Esophagus squamous epithelium (tissue), 5 donors: ENCODE measurements around the gene SMAD3. TPM values are rescaled to one million over a fixed set of nuclear protein-coding genes. Genes with fewer than 3 reads are reported as not detected.

ENCODE experiments used
- DNase-seq: peaks from one replicate; lab custom pipeline; 2025; lab: John Stamatoyannopoulos, UW
- H3K27ac ChIP-seq, 4 donors: fragments of 200-600 bp; sonication (generic); one replicate each; pipeline ENCODE4 v1.5.1; 2016 to 2019; ENCODE audit warnings: mild to moderate bottlenecking in 1 of 4
- H3K27me3 ChIP-seq, 4 donors: fragments of 200-600 bp; sonication (generic); 1 replicate in 3 of 4; 2 replicates in 1 of 4; pipeline versions ENCODE4 v1.5.1 to v1.6.0; 2017 to 2021; ENCODE audit warnings: antibody characterized with exemption in 1 of 4
- H3K36me3 ChIP-seq, 3 donors: fragments of 200-600 bp; sonication (generic); one replicate each; pipeline ENCODE4 v1.5.1; 2016 to 2019
- H3K4me1 ChIP-seq, 3 donors: fragments of 200-600 bp; sonication (generic); one replicate each; pipeline ENCODE4 v1.5.1; 2017 to 2019
- H3K4me3 ChIP-seq, 4 donors: fragments of 200-600 bp; sonication (generic); 1 replicate in 3 of 4; 2 replicates in 1 of 4; pipeline ENCODE4 v1.5.1; 2016 to 2019; ENCODE audit warnings: mild to moderate bottlenecking in 2 of 4, moderate library complexity in 1 of 4
- H3K9me3 ChIP-seq, 3 donors: fragments of 200-600 bp; sonication (generic); one replicate each; pipeline ENCODE4 v1.5.1; 2016 to 2019
- CTCF ChIP-seq, 6 experiments: fragments of 450-650 bp in 4 of 6; fragments of 200-600 bp in 2 of 6; sonication (generic) in 2 of 6; IDR thresholded peaks; one replicate each; pipeline ENCODE4 v1.5.1; 2016 to 2019; ENCODE audit warnings: antibody characterized with exemption in 6 of 6, mild to moderate bottlenecking in 4 of 6, moderate library complexity in 4 of 6
- POLR2A ChIP-seq, 4 donors: fragments of 450-650 bp; IDR thresholded peaks; one replicate each; pipeline ENCODE4 v1.6.1; 2017; ENCODE audit warnings: antibody characterized with exemption in 4 of 4, mild to moderate bottlenecking in 4 of 4, moderate library complexity in 3 of 4
- WGBS, 2 donors: methylation state at CpG; one replicate each; pipeline ENCODE4 v1.1.5; 2018; 5-methylcytosine and 5-hydroxymethylcytosine counted together
- intact Hi-C: fragments of 100-400 bp; cut with DNase I; formaldehyde crosslinking; loops from one replicate; pipeline ENCODE4 v1.15.0; 2022
- total RNA-seq, 4 donors: library from RNA; depleted of rRNA; stranded (reverse); fragments of >200 nt; gene quantifications; one replicate each; pipeline ENCODE4 v1.1.0, GENCODE V29; 2016
- donor health status: DM: yes; HTN: yes; CAD: no.

The SMAD3 gene
- total RNA-seq, 4 donors from 2014 or later, result 70.8 to 134 (median 105) TPM

GRCh38 chr15:67117370-67117769 lies 52.0 kb downstream of the SMAD3 start:
- Histone ChIP-seq H3K27ac (peak overlapping the region; percentile 44 to 93 (median 78)), H3K27me3 (no peaks in the 10 kb centered on the region), H3K4me1 (peaks cover 54 to 93% (median 85%) of the 10 kb centered on the region in 3 donors), H3K36me3 (no peaks in the 10 kb centered on the region), H3K9me3 (no peaks in the 10 kb centered on the region), H3K4me3 (no peak overlapping the region)
- TF ChIP-seq POLR2A (IDR thresholded peaks at IDR 0.05) (no peak), CTCF (IDR thresholded peaks at IDR 0.05) (no peak)
- WGBS, 2 donors, result 43% methylated on average over 3 of the region's 3 CpGs; no CpG with 5 or more reads in 1 of the 2 donors
- no peak for DNase-seq
- intact Hi-C loops, result no loop called here

GRCh38 chr15:67118808-67119207 lies 53.4 kb downstream of the SMAD3 start:
- intact Hi-C loops, result no loop called here
- no peak for DNase-seq
- Histone ChIP-seq H3K27me3 (no peaks in the 10 kb centered on the region), H3K9me3 (no peaks in the 10 kb centered on the region), H3K36me3 (no peaks in the 10 kb centered on the region), H3K27ac (peak overlapping the region in 3 of 4 donors; percentile 56 to 93 (median 92)), H3K4me1 (peaks cover 58 to 100% (median 83%) of the 10 kb centered on the region in 3 donors), H3K4me3 (no peak overlapping the region)
- WGBS, 2 donors, result 66 to 67% methylated on average over 5 of the region's 5 CpGs
- TF ChIP-seq CTCF (IDR thresholded peaks at IDR 0.05) (no peak), POLR2A (IDR thresholded peaks at IDR 0.05) (no peak)

- Histone ChIP-seq H3K27ac (peak overlapping the region; percentile 90 to 98 (median 92)), H3K4me3 (no peak overlapping the region), H3K4me1 (peaks cover 58 to 100% (median 88%) of the 10 kb centered on the region in 3 donors), H3K36me3 (no peaks in the 10 kb centered on the region), H3K9me3 (no peaks in the 10 kb centered on the region), H3K27me3 (no peaks in the 10 kb centered on the region)
- DNase-seq, result no peak
- TF ChIP-seq POLR2A (IDR thresholded peaks at IDR 0.05), result no peak
- TF ChIP-seq CTCF (IDR thresholded peaks at IDR 0.05), result no peak
- 93 to 95% methylated on average over 5 to 6 of the region's 6 CpGs for WGBS, 2 donors
- intact Hi-C loops, result no loop called here
Measured at GRCh38 chr15:67119238-67119846, 53.9 kb downstream of the SMAD3 start.

GRCh38 chr15:67120009-67120838 lies 54.8 kb downstream of the SMAD3 start:
- Histone ChIP-seq H3K9me3 (no peaks in the 10 kb centered on the region), H3K4me3 (peak overlapping the region in 2 of 4 donors; percentile 29 to 56), H3K36me3 (no peaks in the 10 kb centered on the region), H3K27ac (peak overlapping the region; percentile 90 to 98 (median 92)), H3K4me1 (peaks cover 66 to 100% (median 88%) of the 10 kb centered on the region in 3 donors), H3K27me3 (no peaks in the 10 kb centered on the region)
- DNase-seq, result no peak
- intact Hi-C loops, result no loop called here
- no peak for TF ChIP-seq POLR2A (IDR thresholded peaks at IDR 0.05)
- no peak for TF ChIP-seq CTCF (IDR thresholded peaks at IDR 0.05)
- 53 to 61% methylated on average over 6 to 9 of the region's 9 CpGs for WGBS, 2 donors
